Medulla oblongata (tissue), 1 donor: ENCODE data around the gene CABP7.

Experiments
- DNase-seq: peaks from one replicate; pipeline ENCODE4 v3.0.0-alpha.2; 2015; ENCODE audit errors: extremely low spot score

Gene CABP7

DNA sequence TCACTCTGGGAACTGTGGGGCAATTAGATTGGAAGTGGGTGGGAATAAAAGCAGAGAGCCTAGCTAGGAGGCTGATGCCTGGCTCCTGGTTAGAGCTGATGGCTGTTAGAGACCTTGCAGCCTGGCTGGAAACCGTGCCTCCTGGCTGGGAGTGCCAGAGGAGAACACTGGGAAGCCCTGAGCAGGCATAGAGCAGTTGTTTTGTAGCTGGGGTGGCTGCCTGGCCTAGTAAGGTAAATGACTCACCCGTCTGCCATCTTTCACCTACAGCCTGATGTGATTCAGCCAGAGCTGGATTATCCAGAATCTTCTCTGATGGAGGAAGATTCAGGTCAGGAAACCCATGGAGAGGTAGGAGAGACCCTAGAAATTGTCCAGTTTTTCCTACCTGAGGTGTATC lies 53.4 kb downstream of the CABP7 start:
- no peak for DNase-seq

- no peak for DNase-seq
These were observed 60.4 kb downstream of the CABP7 start for GRCh38 chr22:29780220-29780619.

DNA sequence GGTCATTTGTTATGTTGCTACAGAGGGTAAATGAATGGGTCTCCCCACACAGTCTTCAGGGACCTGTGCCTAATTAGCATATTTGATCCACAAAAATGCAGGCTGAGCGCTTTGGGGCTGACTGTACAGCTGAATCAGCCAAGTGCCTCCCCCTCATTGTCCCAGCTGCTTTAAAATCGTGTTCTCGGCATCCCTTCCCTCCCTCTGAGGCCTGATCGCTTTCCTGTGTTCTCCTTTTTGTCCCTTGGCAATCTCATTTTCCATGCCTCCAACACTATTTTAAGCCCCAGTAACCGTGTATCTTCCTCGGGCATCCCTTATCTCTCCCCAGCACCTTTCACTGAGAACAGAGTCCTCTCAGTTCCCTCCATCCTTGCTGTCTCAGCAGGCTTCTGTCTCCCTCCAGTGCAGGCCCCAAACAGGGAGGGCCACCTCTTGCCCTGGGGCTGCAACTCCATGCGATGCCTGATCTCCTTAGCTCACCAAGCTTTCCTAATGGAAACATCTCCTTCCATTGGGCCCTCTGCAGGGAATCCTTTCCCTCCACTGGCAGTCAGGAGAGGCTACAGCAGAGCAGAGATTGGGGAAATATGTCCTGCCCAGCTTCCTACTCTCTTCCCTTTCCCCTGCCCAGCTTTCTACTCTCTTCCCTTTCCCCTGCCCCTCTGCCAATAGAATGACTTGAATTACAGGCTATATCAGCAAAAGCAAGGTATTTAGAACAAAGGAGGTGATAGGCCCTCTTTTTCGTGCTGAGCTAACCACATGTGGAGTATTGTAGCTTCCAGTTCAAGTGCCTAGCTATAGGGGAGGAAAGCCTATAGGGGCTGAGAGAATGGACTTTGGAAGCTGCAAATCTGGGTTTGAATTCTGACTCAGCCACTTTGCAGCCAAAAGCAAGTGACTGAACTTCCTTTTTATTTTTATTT lies 61.2 kb downstream of the CABP7 start:
- DNase-seq = no peak
